Brain pericyte (primary cell): ENCODE results near the gene RAB44.

Experiments
- DNase-seq: peaks from one replicate; pipeline ENCODE4 v3.0.0-alpha.2; 2012; ENCODE audit warnings: low read depth, low spot score

The RAB44 gene

GRCh38 chr6:36751833-36752186, 54.2 kb downstream of the RAB44 start:
- no peak for DNase-seq

- no peak for DNase-seq
Observed at GRCh38 chr6:36752187-36752885, 54.7 kb downstream of the RAB44 start.

GRCh38 chr6:36752886-36753506, 55.4 kb downstream of the RAB44 start:
- DNase-seq = no peak

GRCh38 chr6:36753671-36754405, 56.2 kb downstream of the RAB44 start:
- DNase-seq = no peak

GRCh38 chr6:36754582-36755434, 57.2 kb downstream of the RAB44 start:
- DNase-seq = no peak

- no peak for DNase-seq
Observed at GRCh38 chr6:36755435-36756348, 58.1 kb downstream of the RAB44 start.

GRCh38 chr6:36756786-36757185, 59.2 kb downstream of the RAB44 start:
- DNase-seq = no peak

- no peak for DNase-seq
Observed at GRCh38 chr6:36757206-36757605, 59.6 kb downstream of the RAB44 start.

GRCh38 chr6:36757943-36758508, 60.4 kb downstream of the RAB44 start:
- no peak for DNase-seq

- no peak for DNase-seq
Observed at GRCh38 chr6:36758516-36759147, 61.0 kb downstream of the RAB44 start.

- DNase-seq = peak; percentile 26
Observed at GRCh38 chr6:36759148-36759759, 61.6 kb downstream of the RAB44 start.

GRCh38 chr6:36760685-36761435, 63.2 kb downstream of the RAB44 start:
- no peak for DNase-seq

- no peak for DNase-seq
Observed at GRCh38 chr6:36762123-36762522, 64.5 kb downstream of the RAB44 start.

GRCh38 chr6:36765190-36765589, 67.6 kb downstream of the RAB44 start:
- DNase-seq = no peak

GRCh38 chr6:36765594-36766398, 68.2 kb downstream of the RAB44 start:
- peak; percentile 32 for DNase-seq

- no peak for DNase-seq
Observed at GRCh38 chr6:36766399-36766945, 68.8 kb downstream of the RAB44 start.

GRCh38 chr6:36769183-36769675, 71.6 kb downstream of the RAB44 start:
- no peak for DNase-seq
